ENCODE data around the gene PDCD4. TPM values are rescaled to one million over a fixed set of nuclear protein-coding genes. Genes with fewer than 3 reads are reported as not detected.
"Not testable (repeated sequence)": the region's sequence is repeated elsewhere in the genome, so short reads cannot be mapped to it uniquely, and the experiment has no call there.

Gene PDCD4
- total and polyA plus RNA-seq, 5 donors, result 39.8 to 82.7 (median 70.8) TPM

DNA sequence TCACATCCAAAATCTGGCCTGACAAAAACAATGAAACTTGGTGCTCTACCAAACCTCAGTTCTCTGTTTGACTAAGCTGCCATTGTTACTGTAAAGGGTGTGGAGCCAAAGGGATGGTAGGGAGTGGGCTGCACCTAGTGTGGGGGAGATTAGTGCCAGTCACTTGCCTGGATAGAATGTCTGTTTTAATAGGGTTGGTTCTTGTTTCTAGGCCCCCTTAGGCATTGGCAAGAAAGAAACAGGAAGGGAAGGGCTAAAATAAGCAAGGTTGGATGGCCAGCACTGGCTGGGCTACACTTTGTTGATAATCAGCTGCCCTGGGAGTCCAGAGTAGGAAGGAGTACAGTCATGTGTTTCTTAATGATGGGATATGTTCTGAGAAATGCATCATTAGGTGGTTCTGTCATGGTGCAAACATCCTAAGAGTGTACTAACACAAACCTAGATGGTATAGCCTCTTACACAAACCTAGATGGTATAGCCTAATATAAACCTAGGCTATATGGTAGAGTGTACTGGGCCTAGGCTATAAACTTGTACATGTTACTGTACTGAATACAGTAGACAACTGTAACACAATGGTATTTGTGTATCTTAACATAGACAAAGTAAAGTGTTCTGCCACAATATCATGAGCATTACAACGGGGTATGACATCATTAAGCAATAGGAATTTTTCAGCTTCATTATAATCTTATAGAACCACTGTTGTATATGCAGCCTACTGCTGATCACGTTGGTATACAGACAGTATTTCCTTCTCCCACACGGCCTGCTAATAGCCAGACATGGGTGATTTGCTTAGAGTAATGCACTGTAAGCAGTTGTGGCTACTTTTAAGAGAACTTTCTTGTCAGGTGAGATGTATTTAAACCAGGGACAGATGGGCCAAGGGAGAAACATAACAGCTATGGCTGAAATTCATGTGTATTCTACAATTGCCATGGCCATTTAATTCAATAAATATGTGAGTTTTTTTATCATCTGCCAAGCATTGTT is 31.9 kb downstream of the PDCD4 start:
- Histone ChIP-seq H3K27ac (ENCODE audit: low read length) (peak overlapping the region; percentile 7), H3K4me3 (ENCODE audit: low read length) (no peak overlapping the region), H3K27me3 (ENCODE audit: control insufficient read depth, insufficient read depth) (no peaks in the 10 kb centered on the region), H3K9me3 (ENCODE audit: control insufficient read depth, low read length) (no peaks in the 10 kb centered on the region), H3K4me1 (ENCODE audit: control insufficient read depth, insufficient read depth, low read length) (peaks cover 4% of the 10 kb centered on the region)
- ATAC-seq (peak; percentile 33 to 85), DNase-seq (no peak)
- intact Hi-C loops (cut with DNase I), result no loop called here
- 79% methylated on average over 3 of the region's 3 CpGs for whole genome bisulfite sequencing

- Histone ChIP-seq H3K27me3 (ENCODE audit: control insufficient read depth, insufficient read depth) (no peaks in the 10 kb centered on the region), H3K4me1 (ENCODE audit: control insufficient read depth, insufficient read depth, low read length) (no peaks in the 10 kb centered on the region), H3K9me3 (ENCODE audit: control insufficient read depth, low read length) (no peaks in the 10 kb centered on the region), H3K27ac (ENCODE audit: low read length) (no peak overlapping the region), H3K4me3 (ENCODE audit: low read length) (no peak overlapping the region)
- ATAC-seq (peak in 1 of 2 donors; percentile 41), DNase-seq (no peak)
- intact Hi-C loops (cut with DNase I), result no loop called here
- WGBS, result 85% methylated on average over 4 of the region's 4 CpGs
These were observed 38.4 kb downstream of the PDCD4 start for GRCh38 chr10:110910138-110910537.

GRCh38 chr10:110912374-110912773 is 40.6 kb downstream of the PDCD4 start:
- WGBS, result 83% methylated on average over 3 of the region's 3 CpGs

GRCh38 chr10:110914431-110914830 is 42.7 kb downstream of the PDCD4 start:
- Histone ChIP-seq H3K9me3 (ENCODE audit: control insufficient read depth, low read length) (no peaks in the 10 kb centered on the region), H3K27ac (ENCODE audit: low read length) (no peak overlapping the region), H3K4me3 (ENCODE audit: low read length) (no peak overlapping the region), H3K27me3 (ENCODE audit: control insufficient read depth, insufficient read depth) (no peaks in the 10 kb centered on the region), H3K4me1 (ENCODE audit: control insufficient read depth, insufficient read depth, low read length) (peaks cover 3% of the 10 kb centered on the region)
- intact Hi-C loops (cut with DNase I), result no loop called here
- DNase-seq (no peak), ATAC-seq (no peak)
- WGBS, result 83% methylated on average over 2 of the region's 2 CpGs

More at GRCh38 chr10:110912374-110912773, 40.6 kb downstream of the PDCD4 start:
- Histone ChIP-seq H3K27ac (ENCODE audit: low read length) (no peak overlapping the region), H3K9me3 (ENCODE audit: control insufficient read depth, low read length) (no peaks in the 10 kb centered on the region), H3K4me1 (ENCODE audit: control insufficient read depth, insufficient read depth, low read length) (peaks cover 3% of the 10 kb centered on the region), H3K27me3 (ENCODE audit: control insufficient read depth, insufficient read depth) (no peaks in the 10 kb centered on the region), H3K4me3 (ENCODE audit: low read length) (no peak overlapping the region)
- intact Hi-C loops (cut with DNase I), result no loop called here
- ATAC-seq (no peak), DNase-seq (no peak)

DNA sequence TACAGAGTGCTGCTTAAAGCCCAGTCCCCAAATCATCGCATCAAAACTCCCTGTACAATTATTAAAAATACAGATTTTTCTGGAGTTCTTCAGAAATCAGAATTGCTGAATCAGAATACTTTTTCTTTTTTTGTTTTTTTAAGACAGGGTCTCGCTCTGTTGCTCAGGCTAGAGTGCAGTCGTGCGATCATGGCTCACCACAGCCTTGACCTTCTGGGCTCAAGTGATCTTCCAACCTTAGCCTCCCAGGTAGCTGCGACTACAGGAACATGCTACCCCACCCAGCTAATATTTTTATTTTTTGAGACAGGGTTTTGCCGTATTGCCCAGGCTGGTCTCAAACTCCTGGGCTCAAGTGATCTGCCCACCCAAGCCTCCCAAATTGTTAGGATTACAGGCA is 43.3 kb downstream of the PDCD4 start:
- Histone ChIP-seq H3K27ac (ENCODE audit: low read length) (no peak overlapping the region), H3K9me3 (ENCODE audit: control insufficient read depth, low read length) (no peaks in the 10 kb centered on the region), H3K4me1 (ENCODE audit: control insufficient read depth, insufficient read depth, low read length) (peaks cover 3% of the 10 kb centered on the region), H3K4me3 (ENCODE audit: low read length) (no peak overlapping the region), H3K27me3 (ENCODE audit: control insufficient read depth, insufficient read depth) (no peaks in the 10 kb centered on the region)
- 97% methylated on average over 6 of the region's 6 CpGs for WGBS
- intact Hi-C loops (cut with DNase I), result no loop called here
- ATAC-seq, result no peak
- DNase-seq, result no peak

- 92% methylated on average over 4 of the region's 4 CpGs for WGBS
- ATAC-seq; H3K27ac ChIP-seq (ENCODE audit: low read length); intact Hi-C loops (cut with DNase I); H3K9me3 ChIP-seq (ENCODE audit: control insufficient read depth, low read length); DNase-seq; H3K4me3 ChIP-seq (ENCODE audit: low read length); H3K4me1 ChIP-seq (ENCODE audit: control insufficient read depth, insufficient read depth, low read length); H3K27me3 ChIP-seq (ENCODE audit: control insufficient read depth, insufficient read depth): not testable (repeated sequence)
These were observed 43.9 kb downstream of the PDCD4 start for GRCh38 chr10:110915600-110915999.

GRCh38 chr10:110916554-110917346 is 45.0 kb downstream of the PDCD4 start:
- no peaks in the 10 kb centered on the region for H3K27me3 ChIP-seq (ENCODE audit: control insufficient read depth, insufficient read depth)
- 93% methylated on average over 3 of the region's 3 CpGs for WGBS
- no peak overlapping the region for H3K4me3 ChIP-seq (ENCODE audit: low read length)
- intact Hi-C loops (cut with DNase I), result no loop called here
- no peak overlapping the region for H3K27ac ChIP-seq (ENCODE audit: low read length)
- H3K9me3 ChIP-seq (ENCODE audit: control insufficient read depth, low read length), result no peaks in the 10 kb centered on the region
- ATAC-seq (no peak), DNase-seq (no peak)
- peaks cover 3% of the 10 kb centered on the region for H3K4me1 ChIP-seq (ENCODE audit: control insufficient read depth, insufficient read depth, low read length)

DNA sequence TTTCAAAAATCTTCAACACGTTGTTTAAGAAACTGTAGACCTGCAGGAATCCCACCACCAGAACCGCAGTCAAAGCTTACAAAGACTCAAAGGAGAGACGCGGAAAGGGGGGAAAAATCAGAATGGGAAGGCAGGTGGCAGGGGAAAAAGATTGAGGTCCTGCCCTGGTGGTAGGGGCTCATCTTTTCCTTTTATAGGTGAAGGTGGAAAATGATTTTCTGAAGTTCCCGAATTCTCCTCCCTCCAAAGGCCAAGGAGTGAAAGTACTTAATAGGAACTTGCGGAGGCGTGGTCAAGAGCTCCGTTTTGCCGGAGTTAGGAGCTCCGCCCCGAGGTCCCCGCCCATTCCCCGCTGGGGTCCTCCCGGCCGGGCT is 46.5 kb downstream of the PDCD4 start:
- Histone ChIP-seq H3K27me3 (ENCODE audit: control insufficient read depth, insufficient read depth) (no peaks in the 10 kb centered on the region), H3K4me3 (ENCODE audit: low read length) (peak overlapping the region; percentile 84), H3K4me1 (ENCODE audit: control insufficient read depth, insufficient read depth, low read length) (peaks cover 3% of the 10 kb centered on the region), H3K9me3 (ENCODE audit: control insufficient read depth, low read length) (no peaks in the 10 kb centered on the region), H3K27ac (ENCODE audit: low read length) (peak overlapping the region; percentile 100)
- DNase-seq (peak; percentile 98 to 99 (median 99)), ATAC-seq (no peak)
- intact Hi-C loops (cut with DNase I), result no loop called here
- under 1% methylated on average over 15 of the region's 15 CpGs for WGBS

DNA sequence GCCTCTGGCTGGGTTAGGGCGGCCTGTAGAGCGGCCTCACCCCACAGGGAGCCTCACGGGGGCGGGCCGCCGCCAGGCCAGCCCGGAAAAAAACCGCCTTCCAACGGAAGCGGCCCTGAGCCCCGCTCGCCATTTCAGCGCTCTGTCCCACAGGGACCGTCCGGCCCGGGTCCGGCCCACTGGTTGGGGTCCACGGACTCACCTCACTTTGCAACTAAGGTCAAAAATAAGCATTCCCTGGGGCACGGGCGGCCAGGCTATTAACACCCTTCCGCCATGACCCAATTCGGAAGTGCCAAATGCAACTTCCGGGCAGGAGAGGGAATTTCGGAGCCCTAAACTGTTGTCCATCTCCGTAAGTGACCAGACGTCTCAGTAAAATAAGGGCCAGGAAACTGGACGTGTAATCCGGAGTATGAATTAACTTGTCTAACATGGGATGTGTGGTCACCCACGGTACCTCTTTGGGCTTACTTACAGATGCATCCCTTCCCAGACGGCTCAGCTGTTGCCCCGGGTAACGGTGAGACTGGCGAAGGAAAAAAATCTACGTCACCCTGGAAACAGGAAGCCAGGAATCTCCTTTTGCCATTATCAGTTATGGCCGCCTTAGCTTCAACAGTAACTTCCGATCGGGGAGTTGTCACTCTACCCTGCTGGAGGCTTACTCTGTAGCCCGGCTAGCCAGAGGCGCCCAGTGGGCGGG is 47.1 kb downstream of the PDCD4 start, which contains the start of gene BBIP1:
Gene BBIP1 (minus strand): TSS at position 538 of the 706 bp plus-strand sequence. CDS start 1,023 bp downstream, outside the sequence.
- H3K9me3 ChIP-seq (ENCODE audit: control insufficient read depth, low read length), result no peaks in the 10 kb centered on the region
- H3K27ac ChIP-seq (ENCODE audit: low read length), result peak within 1 kb of the TSS; percentile 100
- DNase-seq (no peak), ATAC-seq (peak; percentile 97 to 98)
- WGBS, result under 1% methylated on average over 40 of the region's 40 CpGs
- no peaks in the 10 kb centered on the region for H3K27me3 ChIP-seq (ENCODE audit: control insufficient read depth, insufficient read depth)
- peak within 1 kb of the TSS; percentile 99 for H3K4me3 ChIP-seq (ENCODE audit: low read length)
- H3K4me1 ChIP-seq (ENCODE audit: control insufficient read depth, insufficient read depth, low read length), result peaks cover 3% of the 10 kb centered on the region
- intact Hi-C loops (cut with DNase I), result no loop called here

DNA sequence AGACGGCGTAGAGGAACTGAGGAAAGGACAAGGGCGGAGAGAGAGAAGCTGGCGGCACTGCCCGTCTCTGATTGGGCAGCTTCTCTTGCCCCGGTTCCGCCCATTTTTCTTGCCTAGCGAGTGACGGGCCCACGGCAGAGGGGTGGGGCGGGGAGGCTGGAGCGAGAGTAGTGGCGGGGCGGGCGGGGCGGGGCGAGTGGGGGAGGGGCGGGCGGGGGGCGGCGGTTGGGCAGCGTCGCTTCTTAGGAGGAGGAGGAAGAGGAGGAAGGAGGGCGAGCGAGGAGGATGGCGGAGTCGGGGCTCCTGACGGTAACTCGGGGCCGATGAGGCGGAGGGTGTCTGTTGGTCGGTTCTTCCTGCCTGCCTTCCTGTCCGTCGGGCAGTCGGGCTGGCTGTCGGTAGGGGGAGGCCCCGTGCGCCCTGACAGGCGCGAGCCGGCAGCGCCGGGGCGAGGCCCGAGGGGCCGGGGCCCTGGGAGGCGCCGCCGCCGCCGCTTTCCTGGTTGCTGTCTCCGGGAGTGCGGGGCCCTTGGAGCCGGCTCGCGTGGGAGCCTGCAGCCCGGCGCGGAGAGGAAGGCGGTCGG is 47.7 kb downstream of the PDCD4 start, which contains the start of gene SHOC2:
Gene SHOC2 (plus strand): TSS at position 256 of the 583 bp plus-strand sequence. CDS start 44,755 bp downstream, outside the sequence.
- no peaks in the 10 kb centered on the region for H3K27me3 ChIP-seq (ENCODE audit: control insufficient read depth, insufficient read depth)
- intact Hi-C loops (cut with DNase I), result no loop called here

More for the DNA sequence above, 47.7 kb downstream of the PDCD4 start, which contains the start of gene SHOC2:
- H3K9me3 ChIP-seq (ENCODE audit: control insufficient read depth, low read length), result no peaks in the 10 kb centered on the region
- H3K4me3 ChIP-seq (ENCODE audit: low read length), result peak within 1 kb of the TSS; percentile 99
- WGBS, result under 1% methylated on average over 60 of the region's 61 CpGs
- H3K27ac ChIP-seq (ENCODE audit: low read length), result peak within 1 kb of the TSS; percentile 100
- ATAC-seq (peak; percentile 60 to 62), DNase-seq (peak; percentile 99 to 100 (median 100))
- peaks cover 3% of the 10 kb centered on the region for H3K4me1 ChIP-seq (ENCODE audit: control insufficient read depth, insufficient read depth, low read length)
